Chondrocyte (in vitro differentiated cells): Measurements from ENCODE around the gene PDCD6IP. TPM values are rescaled to one million over a fixed set of nuclear protein-coding genes. Genes with fewer than 3 reads are reported as not detected.
"Not testable (repeated sequence)": the region's sequence is repeated elsewhere in the genome, so short reads cannot be mapped to it uniquely, and the experiment has no call there.

Experiments used
- DNase-seq: peaks from one replicate; pipeline ENCODE4 v3.0.0; 2021; ENCODE audit warnings: mixed read lengths, low spot score
- H3K27ac Mint-ChIP-seq: one replicate; pipeline ENCODE4 v1.8.0; 2021; ENCODE audit warnings: mild to moderate bottlenecking, moderate library complexity, mixed read lengths; ENCODE audit not compliant: unreplicated experiment
- H3K27me3 Mint-ChIP-seq: 2 replicates; pipeline ENCODE4 v1.8.0; 2021; ENCODE audit warnings: low read depth, mixed read lengths
- H3K36me3 Mint-ChIP-seq: 2 replicates; pipeline ENCODE4 v1.8.0; 2021; ENCODE audit warnings: low read depth, mixed read lengths
- H3K4me1 Mint-ChIP-seq: 2 replicates; pipeline ENCODE4 v1.8.0; 2021; ENCODE audit warnings: low read depth, mild to moderate bottlenecking, mixed read lengths
- H3K4me3 Mint-ChIP-seq: one replicate; pipeline ENCODE4 v1.8.0; 2021; ENCODE audit warnings: mild to moderate bottlenecking, moderate library complexity, mixed read lengths; ENCODE audit not compliant: unreplicated experiment
- H3K9me3 Mint-ChIP-seq: 2 replicates; pipeline ENCODE4 v1.8.0; 2021; ENCODE audit warnings: low read depth, mixed read lengths
- total RNA-seq: library from RNA; stranded (reverse); gene quantifications from 3 replicates; pipeline ENCODE4 v1.2.1, GENCODE V29; 2021
- TF ChIP-seq, protein P1 (sequence below): fragments of 200-600 bp; sonication (generic); IDR thresholded peaks from 2 replicates; pipeline ENCODE4 v1.5.0; 2021; ENCODE audit warnings: antibody characterized with exemption, mild to moderate bottlenecking, moderate library complexity

The PDCD6IP gene
- total RNA-seq, 1 donor from 2014 or later: 260 TPM

DNA sequence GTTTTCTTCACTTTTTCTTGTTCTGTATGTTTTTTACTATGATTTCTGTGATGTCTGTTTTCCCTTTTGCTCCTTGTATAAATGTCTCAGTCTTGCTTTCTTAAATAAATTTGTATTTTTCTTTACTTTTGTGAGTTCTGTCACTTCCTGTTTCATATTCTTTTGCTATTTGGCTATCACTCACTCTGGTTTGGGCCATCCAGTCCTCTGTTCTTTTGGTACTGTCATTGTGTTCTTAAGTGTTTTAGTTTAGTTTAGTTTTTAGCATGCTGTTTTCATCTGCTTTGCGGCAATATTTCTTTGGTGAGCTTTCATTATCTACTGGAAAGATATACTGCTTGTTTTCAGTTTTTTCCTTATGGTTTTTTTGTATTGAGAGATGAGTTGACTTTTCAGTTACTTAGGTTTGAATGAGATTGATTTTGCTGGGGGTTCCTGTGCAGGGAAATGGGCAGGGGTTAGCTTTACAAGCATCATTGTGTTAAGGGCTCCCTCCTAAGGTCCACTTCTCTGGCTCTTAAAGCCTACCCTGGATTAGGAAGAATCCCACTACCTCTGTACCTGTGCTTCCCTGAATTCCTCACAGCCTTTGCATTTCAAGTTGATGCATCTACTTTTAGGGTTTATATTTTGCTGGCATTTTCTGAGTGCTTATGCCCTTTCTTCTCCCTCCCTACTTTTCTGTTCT, 35.1 kb downstream of the PDCD6IP start:
- TF ChIP-seq, protein P1, sequence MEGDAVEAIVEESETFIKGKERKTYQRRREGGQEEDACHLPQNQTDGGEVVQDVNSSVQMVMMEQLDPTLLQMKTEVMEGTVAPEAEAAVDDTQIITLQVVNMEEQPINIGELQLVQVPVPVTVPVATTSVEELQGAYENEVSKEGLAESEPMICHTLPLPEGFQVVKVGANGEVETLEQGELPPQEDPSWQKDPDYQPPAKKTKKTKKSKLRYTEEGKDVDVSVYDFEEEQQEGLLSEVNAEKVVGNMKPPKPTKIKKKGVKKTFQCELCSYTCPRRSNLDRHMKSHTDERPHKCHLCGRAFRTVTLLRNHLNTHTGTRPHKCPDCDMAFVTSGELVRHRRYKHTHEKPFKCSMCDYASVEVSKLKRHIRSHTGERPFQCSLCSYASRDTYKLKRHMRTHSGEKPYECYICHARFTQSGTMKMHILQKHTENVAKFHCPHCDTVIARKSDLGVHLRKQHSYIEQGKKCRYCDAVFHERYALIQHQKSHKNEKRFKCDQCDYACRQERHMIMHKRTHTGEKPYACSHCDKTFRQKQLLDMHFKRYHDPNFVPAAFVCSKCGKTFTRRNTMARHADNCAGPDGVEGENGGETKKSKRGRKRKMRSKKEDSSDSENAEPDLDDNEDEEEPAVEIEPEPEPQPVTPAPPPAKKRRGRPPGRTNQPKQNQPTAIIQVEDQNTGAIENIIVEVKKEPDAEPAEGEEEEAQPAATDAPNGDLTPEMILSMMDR: no peak
- H3K4me1 Mint-ChIP-seq: peaks cover 20% of the 10 kb centered on the region
- peak overlapping the region; percentile 15 for H3K27ac Mint-ChIP-seq
- no peak for DNase-seq
- H3K36me3 Mint-ChIP-seq: peaks cover 18% of the 10 kb centered on the region
- no peaks in the 10 kb centered on the region for H3K27me3 Mint-ChIP-seq
- no peak overlapping the region for H3K4me3 Mint-ChIP-seq
- no peaks in the 10 kb centered on the region for H3K9me3 Mint-ChIP-seq

DNA sequence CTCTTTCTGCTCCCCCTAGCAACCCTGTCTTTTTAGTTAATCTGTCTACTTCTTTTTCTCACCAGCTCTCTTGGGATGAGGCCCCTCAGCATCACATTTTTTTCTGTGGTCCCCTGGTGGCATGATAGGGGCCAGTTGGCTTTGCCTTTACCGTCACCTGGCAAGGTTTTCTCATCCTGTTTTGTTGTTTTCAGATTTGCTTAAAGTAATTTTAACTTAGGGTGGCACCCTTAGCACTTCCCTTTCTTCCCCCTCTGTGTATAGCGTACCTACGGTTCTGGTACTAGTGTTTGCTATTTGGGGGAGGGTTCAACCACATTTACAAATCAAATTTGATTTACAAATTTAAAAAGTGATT, 35.6 kb downstream of the PDCD6IP start:
- no peak overlapping the region for H3K4me3 Mint-ChIP-seq
- DNase-seq: no peak
- TF ChIP-seq, protein P1: no peak
- no peaks in the 10 kb centered on the region for H3K9me3 Mint-ChIP-seq
- peaks cover 17% of the 10 kb centered on the region for H3K36me3 Mint-ChIP-seq
- no peaks in the 10 kb centered on the region for H3K27me3 Mint-ChIP-seq
- H3K27ac Mint-ChIP-seq: peak overlapping the region; percentile 15
- H3K4me1 Mint-ChIP-seq: peaks cover 19% of the 10 kb centered on the region

DNA sequence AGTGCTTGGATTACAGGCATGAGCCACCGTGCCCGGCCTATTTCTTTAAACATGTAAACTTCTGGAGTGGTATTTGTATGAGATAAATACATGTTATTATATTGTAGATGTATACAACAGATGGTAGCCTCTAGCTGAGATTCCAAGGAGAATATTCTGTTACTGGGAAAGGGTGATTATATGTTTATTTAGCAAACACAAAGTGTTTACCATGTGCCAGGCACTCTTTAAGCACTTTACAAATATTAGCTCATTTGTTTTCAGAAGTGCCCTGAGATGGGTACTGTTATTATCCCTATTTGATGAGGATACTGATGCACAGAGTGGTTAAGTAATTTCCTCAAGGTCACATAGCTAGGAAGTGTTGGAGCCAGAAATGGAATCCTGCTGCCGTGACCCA, 38.8 kb downstream of the PDCD6IP start:
- not testable (repeated sequence) for DNase-seq, H3K4me3 Mint-ChIP-seq, H3K27me3 Mint-ChIP-seq, H3K27ac Mint-ChIP-seq, H3K9me3 Mint-ChIP-seq
- Mint-ChIP-seq H3K36me3 (peaks cover 15% of the 10 kb centered on the region), H3K4me1 (peaks cover 13% of the 10 kb centered on the region)

DNA sequence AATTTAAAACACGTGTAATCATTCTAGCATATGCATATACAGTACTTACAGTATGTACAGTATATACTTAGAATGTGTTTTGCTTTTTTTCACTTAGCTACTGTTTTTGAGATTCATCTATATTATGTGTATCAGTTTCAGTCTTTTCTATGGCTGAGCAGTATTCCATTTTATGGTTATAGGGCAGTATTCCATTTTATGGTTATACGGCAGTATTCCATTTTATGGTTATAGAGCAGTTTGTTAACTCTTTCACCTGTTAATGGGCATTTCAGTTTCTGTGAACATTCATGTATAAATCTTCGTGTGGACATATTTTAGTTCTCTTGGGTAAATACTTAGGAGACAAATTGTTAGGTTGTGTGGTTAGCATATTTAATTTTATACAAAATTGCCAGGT, 40.9 kb downstream of the PDCD6IP start:
- H3K27ac Mint-ChIP-seq: no peak overlapping the region
- TF ChIP-seq, protein P1: no peak
- DNase-seq: no peak
- no peak overlapping the region for H3K4me3 Mint-ChIP-seq
- no peaks in the 10 kb centered on the region for H3K27me3 Mint-ChIP-seq
- peaks cover 15% of the 10 kb centered on the region for H3K36me3 Mint-ChIP-seq
- H3K4me1 Mint-ChIP-seq: peaks cover 3% of the 10 kb centered on the region
- no peaks in the 10 kb centered on the region for H3K9me3 Mint-ChIP-seq

DNA sequence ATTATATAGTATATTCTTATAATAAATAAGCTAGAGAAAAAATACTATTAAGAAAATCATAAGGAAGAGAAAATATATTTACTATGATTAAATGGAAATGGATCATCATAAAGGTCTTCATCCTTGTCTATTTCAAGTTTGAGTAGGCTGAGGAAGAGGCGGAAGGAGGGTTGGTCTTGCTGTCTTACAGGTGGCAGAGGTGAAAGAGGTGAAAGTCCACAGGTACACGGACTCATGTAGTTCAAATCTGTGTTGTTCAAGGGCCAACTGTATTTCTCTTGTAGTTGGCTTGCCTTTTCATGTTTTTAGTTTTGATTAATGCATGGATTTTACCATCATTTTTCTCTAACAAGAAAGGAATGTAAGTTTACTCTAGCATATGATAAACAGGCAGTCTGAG, 41.7 kb downstream of the PDCD6IP start:
- peaks cover 14% of the 10 kb centered on the region for H3K36me3 Mint-ChIP-seq
- no peak overlapping the region for H3K4me3 Mint-ChIP-seq
- peaks cover 3% of the 10 kb centered on the region for H3K4me1 Mint-ChIP-seq
- no peak overlapping the region for H3K27ac Mint-ChIP-seq
- no peaks in the 10 kb centered on the region for H3K9me3 Mint-ChIP-seq
- TF ChIP-seq, protein P1: no peak
- no peak for DNase-seq
- H3K27me3 Mint-ChIP-seq: no peaks in the 10 kb centered on the region

DNA sequence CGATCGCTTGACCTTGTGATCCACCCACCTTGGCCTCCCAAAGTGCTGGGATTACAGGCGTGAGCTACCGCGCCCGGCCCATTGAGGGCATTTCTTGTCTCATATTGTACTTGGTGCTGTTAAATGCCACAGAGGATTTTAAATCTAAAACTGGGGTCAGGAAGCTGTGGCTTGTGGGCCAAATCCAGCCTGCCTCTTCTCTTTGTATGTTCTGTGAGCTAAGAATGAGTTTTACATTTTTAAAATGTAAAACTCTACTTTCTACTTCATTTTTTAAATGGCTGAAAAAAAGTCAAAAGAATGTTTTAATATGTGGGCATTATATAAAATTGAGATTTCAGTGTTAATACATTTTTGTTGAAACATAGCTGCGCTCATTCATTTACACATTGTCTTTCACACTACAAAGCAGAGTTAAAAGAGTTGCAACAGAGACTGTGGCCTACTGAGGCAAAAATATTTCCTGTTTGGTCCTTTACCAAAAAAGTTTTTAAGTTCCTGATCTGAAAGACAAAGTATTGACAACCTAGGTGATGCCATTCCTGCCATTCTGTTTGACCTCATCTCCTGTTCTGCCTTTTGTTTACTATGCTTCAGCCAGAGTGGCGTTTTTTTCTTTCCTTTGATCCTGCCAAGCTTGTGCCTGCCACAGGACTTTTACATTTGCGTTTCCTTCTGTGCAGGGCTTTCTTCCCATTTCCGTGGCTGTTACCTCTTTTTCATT, 50.4 kb downstream of the PDCD6IP start:
- no peak for DNase-seq
- TF ChIP-seq, protein P1: no peak
- H3K36me3 Mint-ChIP-seq: peaks cover 14% of the 10 kb centered on the region
- H3K27me3 Mint-ChIP-seq: no peaks in the 10 kb centered on the region
- H3K9me3 Mint-ChIP-seq: no peaks in the 10 kb centered on the region
- H3K4me3 Mint-ChIP-seq: no peak overlapping the region
- no peak overlapping the region for H3K27ac Mint-ChIP-seq
- H3K4me1 Mint-ChIP-seq: peaks cover 18% of the 10 kb centered on the region

DNA sequence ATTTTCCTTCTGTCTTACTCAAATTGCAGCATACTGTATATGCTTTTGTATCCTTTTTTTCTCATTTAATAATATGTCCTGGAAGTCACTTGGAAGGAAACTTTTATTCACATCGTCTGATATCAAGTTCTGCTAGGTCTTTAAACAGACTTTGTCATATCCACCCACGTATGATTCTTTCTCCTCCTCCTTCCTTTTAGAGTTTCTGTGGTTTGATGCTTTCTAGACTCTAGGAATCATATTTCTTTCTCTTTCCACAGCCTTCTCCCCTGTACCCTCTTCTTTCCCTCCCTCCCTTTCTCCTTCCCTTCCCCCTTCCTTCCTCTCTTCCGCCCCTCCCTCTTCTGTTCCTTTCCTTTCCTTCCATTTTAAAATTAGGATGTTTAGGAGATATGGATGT, 52.2 kb downstream of the PDCD6IP start:
- not testable (repeated sequence) for H3K27ac Mint-ChIP-seq, H3K27me3 Mint-ChIP-seq, H3K9me3 Mint-ChIP-seq, DNase-seq, H3K4me3 Mint-ChIP-seq
- peaks cover 26% of the 10 kb centered on the region for H3K36me3 Mint-ChIP-seq
- H3K4me1 Mint-ChIP-seq: peaks cover 26% of the 10 kb centered on the region

DNA sequence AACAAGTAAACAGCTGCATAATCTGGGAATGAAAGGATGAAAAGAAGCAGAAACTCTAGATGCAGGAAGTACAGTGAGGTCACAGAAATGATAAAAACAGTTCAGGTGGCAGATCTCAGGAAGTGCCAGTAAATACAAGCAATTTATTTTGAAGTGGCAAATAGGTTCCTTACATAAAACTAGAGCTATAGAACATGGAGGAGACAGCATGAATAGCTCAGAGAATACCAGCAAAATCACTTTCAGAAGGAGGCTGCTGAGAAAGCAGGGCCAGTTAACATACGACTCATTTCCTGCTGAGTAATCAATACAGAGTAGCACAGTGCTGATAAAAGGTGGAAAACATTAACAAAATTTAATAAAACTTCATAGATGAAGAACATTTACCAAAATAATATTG, 57.0 kb downstream of the PDCD6IP start:
- not testable (repeated sequence) for H3K4me3 Mint-ChIP-seq, DNase-seq, H3K27me3 Mint-ChIP-seq, H3K9me3 Mint-ChIP-seq
- peak overlapping the region; percentile 7 for H3K27ac Mint-ChIP-seq
- peaks cover 38% of the 10 kb centered on the region for H3K36me3 Mint-ChIP-seq
- peaks cover 24% of the 10 kb centered on the region for H3K4me1 Mint-ChIP-seq
